NCI-H2081 (cell line): Measurements from ENCODE around the gene STBD1.
"Not testable (repeated sequence)": the region's sequence is repeated elsewhere in the genome, so short reads cannot be mapped to it uniquely, and the experiment has no call there.

Experiments used
- DNase-seq, 2 experiments: peaks; one replicate each; lab custom pipeline; 2025; lab: John Stamatoyannopoulos, UW

STBD1 gene

DNA sequence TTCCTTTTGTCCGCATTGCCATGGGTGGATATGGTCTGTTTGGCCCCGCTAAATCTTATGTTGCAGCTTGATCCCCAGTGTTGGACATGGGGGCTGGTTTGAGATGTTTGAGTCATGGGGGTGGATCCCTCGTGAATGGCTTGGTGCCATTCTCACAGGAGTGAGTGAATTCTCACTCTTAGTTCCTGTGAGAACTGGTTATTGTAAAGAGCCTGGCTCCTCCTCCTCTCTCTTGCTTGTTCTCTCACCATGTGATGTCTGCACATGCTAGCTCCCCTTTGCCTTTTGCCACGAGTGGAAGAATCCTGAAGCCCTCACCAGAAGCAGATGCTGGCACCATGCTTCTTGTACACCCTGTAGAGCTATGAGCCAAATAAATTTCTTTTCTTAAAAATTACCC is 22.6 kb upstream of the STBD1 start:
- no peak for DNase-seq

DNA sequence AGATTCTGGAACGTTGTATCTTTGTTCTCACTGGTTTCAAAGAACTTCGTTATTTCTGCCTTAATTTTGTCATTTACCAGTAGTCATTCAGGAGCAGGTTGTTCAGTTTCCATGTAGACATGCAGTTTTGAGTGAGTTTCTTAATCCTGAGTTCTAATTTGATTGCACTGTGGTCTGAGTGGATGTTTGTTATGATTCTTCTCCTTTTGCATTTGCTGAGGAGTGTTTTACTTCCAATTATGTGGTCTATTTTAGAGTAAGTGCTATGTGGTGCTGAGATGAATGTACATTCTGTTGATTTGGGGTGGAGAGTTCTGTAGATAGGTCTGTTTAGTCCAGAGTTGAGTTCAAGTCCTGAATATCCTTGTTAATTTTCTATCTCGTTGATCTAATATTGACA is 18.7 kb upstream of the STBD1 start:
- DNase-seq = not testable (repeated sequence)

DNA sequence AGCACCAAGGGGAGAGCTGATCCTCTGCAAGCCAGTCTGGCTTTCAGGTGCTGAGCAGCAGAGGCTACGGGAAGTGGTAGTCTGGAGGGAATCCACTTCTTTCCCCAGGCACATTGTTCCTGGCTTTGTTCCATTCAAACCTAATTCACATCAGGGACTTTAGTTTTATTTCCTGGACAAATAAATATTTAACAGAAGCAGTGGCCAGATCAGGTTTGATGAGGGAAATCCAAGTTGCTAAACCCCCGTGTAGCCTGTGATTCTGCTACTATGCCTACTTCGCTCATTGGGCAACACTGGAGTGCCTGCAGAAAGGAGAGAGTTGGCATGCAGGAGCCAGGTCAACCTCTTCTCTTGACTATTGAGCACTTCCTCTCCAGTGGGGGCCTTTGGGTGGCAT is 13.8 kb upstream of the STBD1 start:
- DNase-seq = no peak

DNA sequence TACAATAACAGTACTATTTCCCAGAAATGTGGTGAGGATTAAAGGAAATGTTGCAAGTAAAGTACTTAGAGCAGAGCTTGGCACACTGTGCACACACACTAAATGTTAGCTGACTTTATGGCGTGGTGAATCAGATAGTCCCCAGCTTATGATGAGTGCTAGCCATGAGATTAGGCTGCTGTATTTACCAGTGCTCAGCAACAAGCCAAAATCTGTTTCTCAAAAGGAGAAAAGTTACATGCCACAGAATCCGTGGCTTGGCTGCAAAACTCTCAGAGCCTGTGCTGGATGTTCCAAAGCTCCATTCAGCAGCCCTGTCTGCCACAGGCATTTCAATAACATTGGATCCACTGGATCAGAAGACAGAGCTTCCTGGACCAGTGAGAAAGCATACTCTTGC is 12.8 kb upstream of the STBD1 start:
- DNase-seq = no peak

DNA sequence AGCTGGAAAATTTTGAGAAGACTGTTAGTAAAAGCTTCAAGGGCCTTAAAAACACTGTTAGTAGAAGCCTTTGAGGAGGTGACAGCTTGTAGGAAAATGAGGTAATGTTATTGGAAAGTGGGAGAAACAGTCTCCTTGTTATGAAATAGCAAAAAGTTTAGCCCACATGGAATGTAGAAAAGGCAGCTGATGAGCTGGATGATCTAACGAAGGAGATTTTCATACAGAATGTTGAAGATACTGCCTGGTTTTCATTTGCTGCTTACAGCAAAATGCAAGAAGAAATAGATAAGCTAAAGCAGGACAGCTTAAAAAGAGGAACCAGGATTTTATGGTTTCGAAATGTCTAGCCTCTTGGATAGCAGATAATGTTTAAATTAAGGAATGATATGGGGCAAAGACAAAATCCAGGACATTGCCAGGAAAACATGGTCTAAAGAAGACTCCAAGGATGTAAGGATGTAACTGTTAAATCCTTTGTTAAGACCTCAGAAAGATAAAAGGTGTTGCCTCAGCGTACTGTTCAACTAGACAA is 10.2 kb upstream of the STBD1 start:
- DNase-seq = no peak

DNA sequence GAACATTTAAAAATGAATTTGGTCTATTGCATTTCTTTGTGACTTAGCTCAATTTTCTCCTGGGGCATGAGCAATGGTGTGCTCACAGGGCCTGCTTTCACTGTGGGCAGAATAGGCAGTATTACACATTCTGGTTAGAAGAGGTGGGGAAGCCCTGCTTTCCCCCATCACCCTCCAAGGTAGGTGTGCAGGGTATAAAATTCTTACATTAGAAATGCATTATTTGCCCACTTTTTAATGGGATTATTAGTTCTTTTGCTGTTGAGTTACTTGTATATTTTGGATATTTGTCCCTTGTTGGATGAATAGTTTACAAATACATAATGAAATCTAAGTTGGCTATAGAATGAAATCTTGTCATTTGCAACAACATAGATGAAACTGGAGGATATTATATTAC is 8.3 kb upstream of the STBD1 start:
- no peak for DNase-seq

DNA sequence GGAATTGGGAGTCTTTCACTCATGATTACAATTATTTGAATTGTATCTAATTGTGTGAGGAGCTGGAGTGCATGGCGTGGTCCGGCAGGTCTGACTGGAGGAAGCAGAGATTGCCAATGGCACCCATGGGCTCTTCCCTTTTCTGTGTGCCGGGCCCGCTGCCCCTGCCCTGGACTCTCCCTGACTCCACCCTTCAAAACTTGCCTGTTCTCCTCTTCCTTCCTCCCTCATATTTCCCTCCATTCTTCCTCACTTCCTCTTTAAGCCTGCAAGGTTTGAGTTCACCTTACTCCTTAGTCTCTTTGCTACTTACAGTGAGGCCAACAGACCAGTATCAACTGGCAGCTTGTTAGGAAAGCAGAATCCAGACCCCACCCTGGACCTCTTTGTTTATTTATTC is 6.5 kb upstream of the STBD1 start:
- DNase-seq = no peak

DNA sequence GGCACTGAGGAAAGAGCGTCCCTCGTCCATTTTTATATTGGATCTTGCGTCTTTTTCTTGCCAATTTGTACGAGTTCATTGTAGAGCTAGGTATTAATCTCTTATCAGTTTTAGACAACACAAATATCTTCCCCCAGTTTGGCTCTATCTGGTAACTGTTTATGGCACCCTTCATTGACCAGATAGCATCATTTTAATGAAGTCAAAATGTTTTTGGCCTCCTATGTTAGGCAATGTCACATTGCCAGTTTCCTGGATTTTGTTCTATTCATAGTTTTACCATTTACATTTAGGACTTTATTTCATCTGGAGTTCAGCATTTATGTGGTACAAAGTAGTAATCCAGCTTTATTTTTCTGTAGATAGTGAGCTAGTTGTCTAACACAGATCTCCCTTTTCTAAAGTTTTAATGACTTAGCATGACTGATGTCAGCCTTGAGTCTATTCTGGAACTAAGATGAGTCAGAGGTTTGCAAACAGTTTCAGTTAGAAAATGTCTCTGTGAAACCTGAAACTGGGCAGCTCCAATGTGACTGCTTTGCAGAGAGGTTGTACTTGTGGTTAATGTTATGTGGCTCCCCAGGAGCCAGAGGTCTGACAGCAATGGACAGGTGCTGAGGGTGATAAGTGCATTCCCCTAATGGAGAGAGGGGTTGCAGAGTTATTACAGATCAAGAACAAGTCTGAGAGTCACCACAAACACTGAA is 5.3 kb upstream of the STBD1 start:
- DNase-seq = no peak

DNA sequence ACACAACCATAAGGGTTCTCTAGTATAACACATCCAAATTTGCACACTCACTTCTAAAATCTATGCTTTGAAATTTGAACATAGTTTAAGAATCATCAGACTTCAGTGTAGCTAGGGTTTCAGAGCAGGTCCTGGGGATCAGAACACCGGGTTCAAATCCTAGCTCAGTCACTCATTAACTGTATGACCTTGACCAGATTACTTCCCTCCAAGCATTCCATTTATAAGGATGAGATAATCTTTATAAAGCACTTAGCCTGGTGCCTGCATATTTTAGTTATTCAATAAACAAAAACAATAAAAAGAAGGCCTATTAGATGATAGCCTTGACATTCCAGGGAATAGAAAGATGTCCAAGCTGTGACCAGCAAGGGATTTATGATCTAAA is 4.8 kb upstream of the STBD1 start:
- DNase-seq = no peak

DNA sequence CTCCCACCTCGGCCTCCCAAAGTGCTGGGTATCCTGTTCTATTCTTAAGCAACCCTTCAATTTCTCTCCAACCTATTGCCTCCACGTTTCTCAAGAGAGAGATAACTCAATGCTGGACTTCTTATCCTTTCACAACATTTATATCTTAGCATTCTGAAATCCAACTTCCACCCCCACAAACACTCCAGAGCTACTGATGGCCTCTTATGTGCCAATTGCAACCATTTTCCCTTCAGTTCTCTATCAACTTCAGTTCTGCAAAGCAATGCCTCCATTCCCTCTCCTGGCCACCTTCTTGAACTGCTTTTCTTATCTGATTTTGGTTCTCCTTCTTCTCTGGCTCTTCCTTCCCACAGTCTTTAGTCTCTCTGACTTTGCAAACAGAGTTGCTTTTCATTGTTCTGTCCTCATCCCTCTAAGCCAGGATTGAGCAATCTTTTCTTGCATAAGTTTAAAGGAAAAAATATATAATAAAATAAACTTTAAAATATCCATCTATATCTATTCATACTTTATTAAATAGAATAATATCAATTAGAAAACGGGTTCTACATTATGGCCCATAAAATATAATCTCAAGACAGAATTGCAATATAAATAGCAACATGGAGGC is 3.6 kb upstream of the STBD1 start:
- DNase-seq = no peak

DNA sequence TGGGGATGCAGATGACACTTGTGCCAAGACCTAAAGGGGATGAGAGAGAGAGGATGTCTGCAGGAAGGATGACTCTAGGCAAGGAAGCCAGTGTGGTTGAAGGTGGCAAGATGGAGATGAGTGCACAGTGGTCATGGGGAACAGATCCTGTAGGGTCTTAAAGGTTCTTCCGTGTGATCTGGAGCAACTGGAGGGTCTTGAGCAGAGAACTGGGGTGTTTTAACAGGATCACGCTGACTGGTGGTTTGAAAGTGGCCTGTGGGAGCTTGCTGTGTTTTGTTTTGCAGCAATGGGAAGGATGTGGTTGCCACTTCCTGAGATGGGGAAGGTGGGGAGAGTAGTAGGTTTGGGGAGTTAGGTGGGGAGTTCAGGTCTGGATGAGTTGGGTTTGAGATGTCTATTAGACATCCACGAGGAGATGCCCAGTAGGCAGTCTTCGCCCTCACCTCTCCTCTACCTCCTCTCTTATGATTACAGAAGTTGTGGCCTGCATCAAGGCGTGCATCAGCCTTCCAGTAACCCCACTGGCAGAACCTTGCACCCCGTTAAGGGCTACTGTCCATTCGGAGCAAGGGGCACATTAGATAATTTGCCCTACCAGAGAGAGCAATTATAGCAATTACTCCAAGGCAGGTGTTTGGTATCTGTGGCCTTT is 1.4 kb upstream of the STBD1 start:
- no peak for DNase-seq

DNA sequence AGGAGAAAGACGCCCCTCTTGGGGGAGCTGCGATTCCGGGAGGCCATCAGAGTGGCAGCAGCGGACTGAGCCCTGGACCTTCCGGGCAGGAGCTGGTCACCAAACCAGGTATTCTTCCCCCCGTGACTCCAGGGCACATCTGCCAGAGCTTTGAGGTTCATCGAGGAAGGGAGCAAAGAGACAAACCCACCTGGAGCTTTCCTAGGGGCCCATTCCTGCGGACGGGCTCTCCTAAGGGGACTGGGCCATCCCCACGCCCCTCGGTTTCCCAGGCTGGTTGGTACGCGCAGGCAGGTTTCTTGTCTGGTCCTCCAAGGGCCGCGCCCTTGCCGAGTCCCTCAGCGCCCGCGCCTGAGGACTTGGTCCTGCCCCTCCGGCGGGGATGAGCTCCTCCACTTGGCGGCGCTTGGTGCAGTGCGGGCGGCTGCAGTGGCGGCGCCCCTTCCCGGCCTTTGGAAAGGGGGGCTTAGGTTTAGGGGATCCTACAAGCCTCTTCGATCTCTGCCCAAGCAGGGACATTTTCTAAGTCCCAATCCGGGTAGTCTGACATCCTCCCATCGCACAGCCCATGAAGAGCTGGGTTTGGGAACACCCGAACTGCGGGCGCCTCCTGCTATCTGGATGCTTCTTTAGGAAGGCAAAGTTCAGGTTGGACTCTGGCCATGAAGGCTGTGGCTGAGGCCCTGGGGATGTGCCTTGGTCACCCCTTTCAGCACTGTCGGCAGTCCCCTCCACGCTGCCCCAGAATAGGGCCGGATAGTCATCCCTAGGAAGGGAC is 538 bp downstream of the STBD1 start:
- DNase-seq = no peak

DNA sequence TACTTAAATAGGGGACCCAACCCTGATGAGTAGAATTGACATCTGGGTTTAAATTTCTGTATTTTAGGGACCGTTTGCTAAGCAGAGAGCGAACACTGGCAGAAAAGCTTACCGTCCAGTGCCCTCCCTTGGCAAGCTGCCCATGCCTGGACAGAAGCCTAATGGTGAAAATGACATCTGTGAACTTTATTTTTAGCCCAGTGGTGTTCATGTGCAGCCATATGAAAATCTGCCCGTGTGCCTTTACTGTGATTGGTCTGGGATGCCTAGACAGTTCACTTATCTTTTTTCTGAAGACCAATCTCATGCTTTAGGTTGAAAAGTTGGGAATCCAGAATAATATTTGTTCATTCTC is 1.1 kb downstream of the STBD1 start:
- DNase-seq = no peak

DNA sequence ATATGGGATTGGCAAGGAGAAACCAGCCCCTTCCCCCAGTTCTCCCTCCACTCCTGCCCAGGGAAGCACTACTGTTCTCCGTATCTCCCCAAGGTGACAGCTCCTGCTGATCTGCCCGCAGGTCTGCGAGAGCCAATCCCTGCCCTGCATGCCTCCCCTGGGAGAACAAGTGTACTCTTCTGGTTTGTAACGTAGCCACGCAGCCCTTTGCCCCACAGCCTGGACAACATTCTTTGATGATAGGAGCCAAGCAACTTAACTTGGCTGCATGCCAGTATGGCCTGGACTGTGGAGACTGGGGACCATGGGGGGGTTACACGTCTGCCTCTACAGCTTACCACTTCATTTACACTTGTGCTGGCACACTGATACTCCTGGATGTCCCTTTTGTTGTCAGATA is 2.0 kb downstream of the STBD1 start:
- DNase-seq = no peak

DNA sequence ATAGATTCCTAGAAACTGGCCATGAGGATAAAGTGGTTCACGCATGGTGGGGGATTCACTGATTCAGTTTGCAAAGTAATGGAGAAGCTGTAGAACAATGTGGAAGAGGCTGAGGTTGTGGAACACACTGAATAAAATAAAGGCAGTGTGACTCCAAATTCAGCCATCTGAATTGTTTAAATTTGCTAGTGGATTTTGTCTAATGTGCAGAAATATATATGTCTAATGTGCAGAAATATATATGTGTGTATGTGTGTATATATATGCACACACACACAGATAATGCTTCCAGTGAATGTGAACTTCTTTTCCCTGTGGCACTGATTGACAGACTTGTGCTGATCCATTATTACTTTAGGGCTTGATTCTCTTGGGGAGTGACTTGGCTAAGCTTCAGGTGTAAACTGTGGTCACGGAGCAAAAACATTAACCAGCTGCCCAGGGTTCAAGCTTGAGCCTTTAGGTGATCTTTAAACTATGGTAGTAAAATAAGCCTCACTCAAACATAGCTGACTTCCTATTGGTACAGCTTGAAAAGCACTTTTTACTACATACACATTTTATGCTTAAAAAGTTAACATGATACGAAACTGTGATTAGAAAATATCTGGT is 3.5 kb downstream of the STBD1 start:
- no peak for DNase-seq

DNA sequence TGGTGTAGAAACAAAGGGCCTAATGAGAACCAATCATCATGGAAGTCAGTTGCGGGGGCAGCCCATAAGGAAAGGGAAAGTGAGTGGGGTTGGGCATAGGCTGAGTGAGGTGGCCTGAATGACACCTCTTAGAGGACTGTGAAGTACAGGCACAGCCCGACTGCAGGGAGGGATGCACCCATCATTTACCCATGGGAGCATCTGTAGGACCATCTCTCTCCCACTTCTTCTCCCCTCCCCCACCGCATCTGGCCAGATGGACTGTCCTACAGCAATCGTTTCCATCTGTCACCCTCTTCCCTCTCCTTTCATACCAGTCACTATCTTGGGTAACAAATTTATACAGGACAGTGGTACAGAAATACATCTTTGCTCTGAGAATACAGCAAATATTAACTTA is 4.2 kb downstream of the STBD1 start:
- no peak for DNase-seq

DNA sequence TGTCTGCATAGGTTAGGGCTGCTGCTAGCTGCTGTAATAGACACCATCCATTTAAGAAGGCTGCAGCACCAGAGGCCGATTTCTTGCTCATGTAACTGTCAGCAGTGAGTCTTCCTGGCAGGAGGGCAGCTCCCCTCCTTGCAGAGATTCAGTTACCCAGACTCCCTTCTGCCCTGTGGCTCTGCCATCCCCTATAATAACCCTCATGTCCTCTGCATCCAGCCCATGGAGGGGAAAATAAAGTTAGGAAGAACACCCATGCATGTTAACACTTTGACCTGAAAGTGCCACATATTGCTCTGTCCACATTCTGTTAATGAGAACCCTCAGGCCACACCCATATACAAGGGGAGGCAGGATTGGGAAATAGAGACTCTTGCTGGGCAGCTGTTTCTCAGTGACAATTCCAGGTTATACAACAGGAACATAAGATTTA is 5.4 kb downstream of the STBD1 start:
- DNase-seq = no peak

DNA sequence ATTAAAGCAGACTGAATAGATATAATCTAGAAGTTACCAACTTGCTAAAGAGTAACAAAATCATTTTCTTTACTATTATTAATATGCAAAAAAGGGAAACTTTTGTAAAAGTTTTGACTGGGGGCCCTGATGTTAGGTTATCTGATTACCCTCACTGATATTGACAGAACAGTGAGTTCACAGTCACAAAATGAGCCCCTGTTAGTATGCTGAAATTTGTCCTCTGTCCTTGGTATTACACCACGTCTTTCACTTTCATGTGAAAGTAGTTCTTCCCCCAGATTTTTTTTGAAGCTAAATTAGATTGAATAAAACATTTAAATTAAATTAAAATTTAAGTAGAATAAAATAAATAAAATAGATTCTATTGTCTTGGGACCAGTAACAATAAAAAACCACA is 5.9 kb downstream of the STBD1 start:
- DNase-seq = no peak

DNA sequence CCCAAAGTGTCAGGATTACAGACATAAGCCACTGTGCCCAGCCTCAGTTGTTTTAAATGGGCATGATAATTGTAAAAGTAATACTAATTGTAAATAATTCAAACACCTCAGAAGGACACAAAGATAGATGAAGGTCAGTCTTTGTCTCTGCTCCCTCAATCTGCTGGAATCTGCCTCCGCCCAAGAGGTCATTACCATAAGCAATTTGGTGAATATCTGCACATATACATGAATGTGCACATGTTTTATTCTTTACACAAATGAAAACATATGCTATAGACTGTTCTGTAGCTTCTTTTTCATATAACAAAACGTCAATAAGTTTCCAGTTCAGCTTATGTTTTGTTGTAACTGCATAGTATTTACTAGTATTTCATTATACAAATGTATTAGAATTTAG is 7.0 kb downstream of the STBD1 start:
- no peak for DNase-seq

DNA sequence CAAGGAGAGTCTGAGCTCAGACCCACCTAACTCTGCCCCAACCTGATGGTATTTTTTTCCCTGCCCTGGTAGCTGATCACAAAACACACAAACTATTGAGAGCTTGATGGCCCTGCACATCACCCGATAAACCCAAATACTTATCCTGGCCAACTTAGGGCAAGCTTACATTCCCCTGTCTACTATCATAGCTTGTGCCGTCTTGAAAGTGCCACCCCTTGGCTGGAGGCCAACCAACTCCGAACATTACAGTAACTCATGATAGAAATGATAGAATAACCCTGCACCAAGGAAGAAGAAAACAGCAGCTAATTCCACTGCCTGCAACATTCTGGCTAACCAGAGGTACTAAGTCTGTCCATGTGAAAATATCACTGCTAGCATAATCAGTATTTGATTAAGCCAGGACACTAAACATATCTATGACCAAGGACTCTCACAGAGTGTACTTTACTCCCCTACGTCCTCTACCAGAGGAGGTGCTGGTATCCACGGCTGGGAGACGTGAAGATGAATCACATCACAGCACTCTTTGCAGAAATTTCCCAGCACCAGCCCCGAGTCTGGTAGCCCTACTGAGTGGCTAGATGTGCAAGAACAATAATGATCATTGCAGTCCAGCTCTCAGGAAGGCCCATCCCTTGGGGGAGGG is 8.9 kb downstream of the STBD1 start:
- DNase-seq = no peak

DNA sequence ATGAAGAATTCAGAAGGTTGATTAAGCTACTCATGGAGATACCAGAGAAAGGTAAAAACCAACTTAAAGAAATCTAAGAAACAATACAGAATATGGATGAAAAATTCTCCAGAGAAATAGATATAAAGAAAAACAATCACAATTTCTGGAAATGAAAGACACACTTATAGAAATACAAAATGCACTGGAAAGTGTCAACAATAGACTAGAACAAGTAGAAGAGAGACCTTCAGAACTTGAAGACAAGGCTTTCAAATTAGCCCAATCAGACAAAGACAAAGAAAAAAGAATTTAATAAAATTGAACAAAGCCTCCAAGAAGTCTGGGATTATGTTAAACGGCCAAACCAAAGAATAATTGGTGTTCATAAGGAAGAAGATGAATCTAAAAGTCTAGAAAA is 9.6 kb downstream of the STBD1 start:
- no peak for DNase-seq

DNA sequence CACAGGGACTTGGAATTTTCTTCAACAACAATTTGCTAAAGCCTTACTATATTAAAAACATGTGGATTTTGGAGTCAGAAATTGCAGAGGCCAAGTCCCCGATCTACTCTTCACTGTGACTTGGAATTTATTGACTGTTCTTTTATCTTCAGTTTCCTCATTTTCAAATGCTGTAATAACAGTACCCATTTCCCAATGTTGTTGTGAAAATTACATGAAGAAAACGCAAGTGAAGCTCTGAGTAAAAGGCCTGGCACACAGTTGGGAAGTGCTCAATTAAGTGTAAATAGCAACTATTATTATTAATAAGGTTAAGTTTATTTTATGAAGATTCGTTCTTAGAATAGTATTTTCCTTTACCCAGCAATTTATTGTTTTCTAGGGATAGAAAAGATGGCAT is 15.7 kb downstream of the STBD1 start:
- DNase-seq = no peak
